Stomach smooth muscle (tissue), 2 donors: ENCODE measurements around the gene ARHGAP26.

Experiments used
- H3K27ac ChIP-seq: one replicate; pipeline ENCODE4 v1.7.0; 2013; ENCODE audit warnings: mild to moderate bottlenecking, low read length, inconsistent platforms
- H3K27me3 ChIP-seq, 2 donors: one replicate each; pipeline ENCODE4 v1.7.0; 2013; ENCODE audit warnings: low read length in 2 of 2; ENCODE audit not compliant: insufficient read depth in 2 of 2, control insufficient read depth in 1 of 2
- H3K36me3 ChIP-seq, 2 donors: one replicate each; pipeline ENCODE4 v1.7.0; 2013; ENCODE audit warnings: low read length in 2 of 2; ENCODE audit not compliant: control insufficient read depth in 2 of 2, insufficient read depth in 2 of 2
- H3K4me1 ChIP-seq: one replicate; pipeline ENCODE4 v1.7.0; 2013; ENCODE audit warnings: low read length; ENCODE audit not compliant: control insufficient read depth, insufficient read depth
- H3K4me3 ChIP-seq, 2 donors: one replicate each; pipeline ENCODE4 v1.7.0; 2013; ENCODE audit warnings: low read length in 2 of 2
- H3K9ac ChIP-seq, 2 donors: one replicate each; pipeline ENCODE4 v1.7.0; 2013; ENCODE audit warnings: low read length in 2 of 2, mild to moderate bottlenecking in 1 of 2
- H3K9me3 ChIP-seq, 2 donors: one replicate each; pipeline ENCODE4 v1.7.0; 2013; ENCODE audit warnings: low read length in 2 of 2; ENCODE audit not compliant: control insufficient read depth in 2 of 2
- donor health status: healthy.
- donor health status: Pancreatic carcinoma.

ARHGAP26 gene

DNA sequence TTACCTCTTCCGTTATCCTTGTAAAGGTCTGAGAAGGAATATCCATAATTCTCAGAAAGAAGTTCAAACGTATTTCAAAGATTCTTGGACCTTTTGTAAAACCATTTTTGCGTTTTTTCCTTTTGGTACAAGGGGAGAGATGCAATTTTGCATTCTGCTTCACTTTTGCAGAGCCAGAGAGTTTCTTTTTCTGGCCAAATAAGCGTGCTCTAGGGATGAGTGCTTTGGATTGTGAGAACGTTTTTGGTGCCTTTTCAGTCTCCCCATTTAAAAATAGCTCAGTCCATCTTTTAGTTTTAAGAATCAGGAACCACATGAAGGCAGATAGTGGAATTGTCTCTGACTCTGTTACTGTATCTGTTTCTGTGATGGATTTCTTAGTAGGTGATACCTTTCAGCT lies 1.5 kb downstream of the ARHGAP26 start:
- H3K27me3 ChIP-seq: no peaks in the 10 kb centered on the region
- H3K9ac ChIP-seq: peak overlapping the region; percentile 72 to 77
- peak overlapping the region; percentile 37 for H3K27ac ChIP-seq
- peaks cover 19% of the 10 kb centered on the region for H3K4me1 ChIP-seq
- no peaks in the 10 kb centered on the region for H3K36me3 ChIP-seq
- H3K9me3 ChIP-seq: no peaks in the 10 kb centered on the region
- H3K4me3 ChIP-seq: peak overlapping the region; percentile 91 to 95

DNA sequence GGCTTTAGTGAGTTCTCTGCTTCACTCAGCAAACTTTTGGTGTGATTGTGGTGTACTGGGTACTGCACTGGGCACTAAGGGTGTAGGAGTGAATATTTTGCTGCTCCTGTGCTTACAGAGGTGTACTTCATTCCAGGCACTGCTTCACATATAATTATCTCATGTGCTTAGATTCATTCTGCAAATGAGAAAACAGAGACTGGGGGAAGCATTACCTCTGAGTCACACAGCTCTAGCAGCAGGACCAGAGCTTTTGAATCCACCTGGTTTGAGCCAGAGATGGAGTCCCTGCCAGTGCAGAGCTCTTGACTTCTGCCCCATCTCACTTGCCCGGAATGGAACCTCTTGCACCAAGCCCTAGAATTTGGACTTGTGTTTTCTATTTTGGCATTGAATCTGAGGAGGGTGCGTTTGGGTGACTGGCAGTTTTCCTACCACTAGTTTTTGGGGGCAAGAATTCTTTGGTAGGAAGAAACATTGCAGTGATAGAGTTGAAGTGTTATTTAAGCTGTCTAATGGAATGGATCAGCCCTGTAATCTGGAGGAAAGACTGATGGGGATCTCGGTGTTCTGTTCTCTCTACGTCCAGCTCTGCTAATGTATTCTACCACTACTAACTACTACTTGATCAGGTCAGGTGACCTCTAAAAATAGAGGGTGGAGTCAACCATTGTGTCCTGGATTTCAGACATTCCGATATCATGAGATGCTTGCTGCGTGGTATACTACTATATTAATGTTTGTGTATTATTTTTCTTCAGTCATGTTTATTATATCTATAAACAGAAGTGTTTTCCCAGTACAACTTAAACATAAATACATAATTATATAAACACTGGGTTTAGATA lies 2.5 kb downstream of the ARHGAP26 start:
- Histone ChIP-seq H3K4me3 (no peak overlapping the region), H3K4me1 (peaks cover 19% of the 10 kb centered on the region), H3K27ac (no peak overlapping the region), H3K9ac (no peak overlapping the region), H3K9me3 (no peaks in the 10 kb centered on the region), H3K36me3 (no peaks in the 10 kb centered on the region), H3K27me3 (no peaks in the 10 kb centered on the region)

DNA sequence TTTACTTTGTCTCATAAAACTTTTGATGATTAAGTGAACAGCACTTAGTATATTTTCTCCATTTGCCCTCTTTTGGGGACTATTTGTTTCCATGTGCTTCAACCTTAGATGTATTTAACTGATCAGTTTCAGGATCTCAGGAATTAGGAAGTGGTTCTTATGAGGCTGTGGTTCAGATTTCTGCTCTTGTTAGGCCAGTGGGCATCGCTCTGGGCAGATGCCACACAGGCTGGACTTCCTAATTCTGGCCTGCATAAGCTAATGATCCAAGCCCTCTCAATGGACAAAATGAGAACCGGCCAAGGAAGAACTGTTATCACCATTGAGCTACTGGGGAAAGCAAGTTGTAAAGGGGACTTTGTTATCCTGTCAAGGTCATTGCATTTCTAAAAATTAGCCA lies 6.9 kb downstream of the ARHGAP26 start:
- Histone ChIP-seq H3K9ac (no peak overlapping the region), H3K27ac (no peak overlapping the region), H3K4me1 (peaks cover 32% of the 10 kb centered on the region), H3K36me3 (no peaks in the 10 kb centered on the region), H3K4me3 (no peak overlapping the region), H3K9me3 (no peaks in the 10 kb centered on the region), H3K27me3 (no peaks in the 10 kb centered on the region)

DNA sequence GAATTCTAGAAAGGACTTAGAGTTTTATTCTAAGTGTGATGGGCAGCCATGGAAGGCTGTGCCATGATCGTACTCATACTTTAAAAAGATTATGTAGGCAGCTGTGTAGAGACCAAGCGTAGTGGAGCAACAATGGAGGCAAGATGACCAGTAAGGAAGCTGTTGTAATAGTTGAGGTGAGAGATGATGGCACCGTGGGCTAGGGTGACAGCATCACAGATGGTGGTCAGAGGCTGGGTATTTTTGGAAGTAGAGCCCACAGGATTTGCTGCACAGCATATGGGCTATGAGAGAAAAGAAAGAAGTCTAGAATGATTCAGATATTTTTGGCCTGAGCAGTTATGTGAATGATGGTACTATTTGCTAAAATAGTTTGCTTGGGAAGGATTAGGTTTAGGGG lies 7.7 kb downstream of the ARHGAP26 start:
- Histone ChIP-seq H3K27ac (no peak overlapping the region), H3K4me1 (peaks cover 29% of the 10 kb centered on the region), H3K9me3 (no peaks in the 10 kb centered on the region), H3K36me3 (no peaks in the 10 kb centered on the region), H3K9ac (no peak overlapping the region), H3K4me3 (no peak overlapping the region), H3K27me3 (no peaks in the 10 kb centered on the region)

DNA sequence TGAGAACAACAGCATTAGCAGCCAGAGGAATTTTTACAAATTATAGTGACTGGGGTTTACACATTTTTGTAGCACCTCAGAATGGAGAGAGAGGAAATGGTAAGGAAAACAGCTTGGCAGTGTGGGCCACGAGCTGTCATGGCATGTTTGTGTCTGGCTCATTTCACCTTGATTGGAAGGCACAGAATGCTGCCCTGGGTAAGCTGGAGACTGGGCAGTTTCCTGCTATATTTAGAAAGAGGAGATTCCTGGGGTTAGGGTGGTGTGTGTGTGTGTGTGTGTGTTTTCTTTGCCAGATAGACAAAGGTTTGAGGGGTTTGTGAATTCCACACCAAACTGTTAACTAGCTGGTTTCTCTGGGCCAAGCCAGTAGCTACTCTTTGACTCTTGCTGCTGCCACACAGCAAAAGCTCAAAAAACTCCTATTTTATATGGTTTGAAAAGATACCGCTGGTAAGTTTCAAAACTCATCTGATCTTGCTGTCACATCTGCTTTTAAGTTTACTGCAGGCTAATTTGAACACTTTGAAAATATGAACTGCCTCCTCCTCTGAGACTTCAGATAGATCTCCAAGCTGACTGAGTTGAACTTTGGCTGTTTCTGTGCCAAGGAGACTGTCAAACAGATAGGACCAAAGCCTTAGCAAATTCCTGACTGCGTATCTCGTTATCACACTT lies 9.1 kb downstream of the ARHGAP26 start:
- Histone ChIP-seq H3K27ac (peak overlapping the region; percentile 18), H3K9me3 (no peaks in the 10 kb centered on the region), H3K36me3 (no peaks in the 10 kb centered on the region), H3K4me3 (no peak overlapping the region), H3K27me3 (no peaks in the 10 kb centered on the region), H3K4me1 (peaks cover 41% of the 10 kb centered on the region), H3K9ac (no peak overlapping the region)

DNA sequence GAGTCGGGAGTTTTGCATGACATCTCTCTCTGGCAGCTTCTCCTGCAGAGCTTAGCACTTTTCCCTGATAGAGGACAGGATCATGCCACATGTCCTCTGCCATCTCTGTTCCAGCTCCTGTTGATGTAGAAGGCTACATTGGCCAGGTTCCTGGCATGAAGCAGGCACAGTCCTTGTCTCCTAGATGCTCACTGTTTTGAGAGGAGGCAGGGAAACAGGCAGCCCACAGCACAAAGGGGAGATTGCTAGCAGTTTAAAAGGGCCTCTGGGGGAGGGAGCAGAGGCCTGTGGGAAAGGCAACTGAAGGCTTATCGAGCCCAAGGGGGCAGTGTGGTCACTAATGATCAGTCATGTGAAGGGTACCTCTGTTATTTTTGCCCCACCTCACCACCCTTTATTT lies 10.7 kb downstream of the ARHGAP26 start:
- H3K27ac ChIP-seq: no peak overlapping the region
- no peaks in the 10 kb centered on the region for H3K9me3 ChIP-seq
- H3K4me1 ChIP-seq: peaks cover 41% of the 10 kb centered on the region
- peak overlapping the region; percentile 7 to 40 for H3K4me3 ChIP-seq
- H3K36me3 ChIP-seq: no peaks in the 10 kb centered on the region
- H3K9ac ChIP-seq: no peak overlapping the region
- H3K27me3 ChIP-seq: no peaks in the 10 kb centered on the region

DNA sequence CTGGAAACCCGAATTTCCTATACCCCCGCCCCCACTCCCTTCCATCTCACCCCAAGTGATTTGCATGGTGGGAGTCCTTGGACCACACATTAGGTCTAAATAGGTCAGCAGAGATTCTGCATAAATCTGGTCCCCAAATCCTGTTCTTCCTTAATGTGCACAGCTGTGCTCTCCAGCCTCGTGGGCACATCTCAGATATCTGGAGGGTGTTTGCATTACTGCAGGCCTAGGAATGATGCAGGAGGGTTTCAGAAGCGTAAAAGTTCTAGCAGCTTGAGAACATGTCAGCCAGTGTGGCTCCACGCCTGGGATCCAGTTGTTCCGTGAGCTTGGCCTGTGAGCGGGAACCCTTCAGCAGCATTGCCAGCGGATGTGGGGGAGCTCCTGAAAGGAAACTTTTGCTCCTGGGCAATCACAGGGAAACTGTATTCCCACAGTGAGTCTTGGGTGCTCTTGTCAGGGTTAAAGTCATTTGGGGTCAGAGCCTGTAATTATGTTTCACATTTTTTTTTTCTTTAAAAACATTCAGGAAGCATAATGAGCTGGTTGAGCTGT lies 12.9 kb downstream of the ARHGAP26 start:
- Histone ChIP-seq H3K9me3 (no peaks in the 10 kb centered on the region), H3K9ac (peak overlapping the region in 1 of 2 donors; percentile 51), H3K27ac (peak overlapping the region; percentile 31), H3K4me1 (peaks cover 41% of the 10 kb centered on the region), H3K4me3 (no peak overlapping the region), H3K36me3 (no peaks in the 10 kb centered on the region), H3K27me3 (no peaks in the 10 kb centered on the region)

DNA sequence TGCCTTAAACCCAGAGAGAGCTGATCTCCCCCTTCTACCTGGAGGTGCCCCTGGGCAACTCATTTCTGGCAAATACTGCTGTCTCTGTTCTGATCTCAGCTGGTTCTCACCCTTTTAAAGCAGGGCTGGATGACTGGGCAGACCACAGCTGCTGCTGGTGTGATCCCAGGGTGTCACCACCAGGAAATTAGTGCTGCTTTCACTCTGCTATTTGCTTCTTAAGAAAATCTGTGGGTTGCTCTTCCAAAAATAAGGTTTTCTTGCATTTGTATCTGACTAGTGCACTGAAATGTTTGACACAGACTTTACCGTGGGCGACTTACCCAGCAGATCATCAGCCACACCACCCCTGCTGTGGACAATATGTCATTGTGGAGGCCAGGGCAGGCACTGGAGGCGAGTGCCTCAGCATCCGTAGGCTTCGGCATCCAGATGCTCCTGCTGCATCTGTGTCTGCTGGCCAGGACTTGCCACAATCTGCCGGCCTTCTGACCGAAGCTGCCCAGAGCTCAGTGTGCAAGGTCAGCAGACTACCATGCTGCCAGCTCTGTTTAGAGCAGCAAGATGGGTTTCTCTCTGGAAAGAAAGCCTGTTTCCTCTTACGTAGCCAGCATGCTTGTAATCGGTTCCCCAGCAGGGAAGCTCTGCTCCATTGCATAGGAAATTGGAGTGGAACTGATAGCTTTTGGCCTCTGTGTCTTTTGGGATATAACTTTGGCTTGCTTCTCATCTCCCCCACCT lies 13.6 kb downstream of the ARHGAP26 start:
- Histone ChIP-seq H3K9ac (peak overlapping the region; percentile 18 to 51), H3K36me3 (no peaks in the 10 kb centered on the region), H3K4me3 (peak overlapping the region in 1 of 2 donors; percentile 47), H3K4me1 (peaks cover 37% of the 10 kb centered on the region), H3K27me3 (no peaks in the 10 kb centered on the region), H3K9me3 (no peaks in the 10 kb centered on the region), H3K27ac (peak overlapping the region; percentile 31)

DNA sequence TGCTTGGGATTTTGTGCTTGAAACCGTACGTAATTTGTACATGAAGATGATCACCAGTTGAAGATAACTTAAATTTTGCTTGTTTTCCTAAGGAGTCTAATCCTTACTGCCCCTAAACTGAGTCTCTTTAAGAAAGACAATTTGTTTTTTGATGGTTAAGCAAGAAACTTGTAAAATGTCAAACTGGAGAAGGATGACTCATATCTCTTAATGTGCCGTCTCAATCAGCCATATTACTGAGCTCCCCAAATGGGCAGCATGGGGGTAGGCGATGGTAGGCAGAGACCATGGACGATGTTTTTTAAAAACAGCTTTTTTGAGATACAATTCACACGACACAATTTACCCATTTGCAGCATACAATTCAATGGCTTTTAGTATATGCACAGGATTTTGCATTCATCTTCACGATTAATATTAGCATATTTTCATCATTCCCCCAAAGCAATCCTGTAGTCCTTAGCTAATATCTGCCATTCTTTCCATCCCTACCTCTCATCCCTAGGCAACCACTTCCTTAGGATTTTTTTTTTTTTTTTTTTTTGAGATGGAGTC lies 14.3 kb downstream of the ARHGAP26 start:
- no peaks in the 10 kb centered on the region for H3K9me3 ChIP-seq
- H3K4me3 ChIP-seq: no peak overlapping the region
- H3K9ac ChIP-seq: no peak overlapping the region
- no peaks in the 10 kb centered on the region for H3K36me3 ChIP-seq
- H3K4me1 ChIP-seq: peaks cover 30% of the 10 kb centered on the region
- H3K27me3 ChIP-seq: no peaks in the 10 kb centered on the region
- H3K27ac ChIP-seq: no peak overlapping the region

DNA sequence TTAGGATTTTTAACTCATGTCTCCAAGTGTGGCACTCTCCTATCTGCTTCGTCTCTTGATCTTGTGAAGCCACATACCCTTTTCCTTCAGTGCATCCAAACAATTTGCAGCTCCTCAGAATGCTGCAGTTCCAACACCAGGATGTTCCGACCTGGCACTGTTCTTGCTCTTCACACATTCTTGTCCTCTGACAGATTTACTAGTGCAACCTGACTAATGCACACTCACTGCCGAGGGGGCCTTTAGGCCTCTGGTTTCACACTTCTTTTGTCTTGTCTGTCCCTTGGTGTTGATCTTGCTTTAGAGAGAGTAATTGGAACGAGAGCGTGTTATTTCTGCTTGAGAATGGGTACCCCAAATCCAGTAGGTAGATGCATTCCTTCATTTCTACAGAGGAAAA lies 15.0 kb downstream of the ARHGAP26 start:
- peaks cover 24% of the 10 kb centered on the region for H3K4me1 ChIP-seq
- no peaks in the 10 kb centered on the region for H3K9me3 ChIP-seq
- no peak overlapping the region for H3K9ac ChIP-seq
- H3K4me3 ChIP-seq: no peak overlapping the region
- H3K27ac ChIP-seq: no peak overlapping the region
- no peaks in the 10 kb centered on the region for H3K27me3 ChIP-seq
- no peaks in the 10 kb centered on the region for H3K36me3 ChIP-seq
